Astrocyte (in vitro differentiated cells and primary cell): ENCODE results near the gene CRELD1. TPM values are rescaled to one million over a fixed set of nuclear protein-coding genes. Genes with fewer than 3 reads are reported as not detected.

Source experiments
- DNase-seq: peaks from one replicate; pipeline ENCODE4 v3.0.0-alpha.2; 2010; ENCODE audit warnings: low read depth
- FAIRE-seq: peaks from 2 replicates; lab custom pipeline; 2011; peaks lifted over from hg19 to GRCh38; lab: Jason Lieb, UNC
- H2AFZ ChIP-seq: 2 replicates; pipeline ENCODE4 v1.6.0; 2012; ENCODE audit warnings: low read depth, low read length, inconsistent platforms
- H3K27ac ChIP-seq: 2 replicates; pipeline ENCODE4 v1.5.1; 2011; ENCODE audit warnings: low read depth, low read length, inconsistent platforms
- H3K27me3 ChIP-seq: 2 replicates; pipeline ENCODE4 v1.6.0; 2011; ENCODE audit warnings: low read length, inconsistent platforms; ENCODE audit not compliant: insufficient read depth
- H3K36me3 ChIP-seq: 2 replicates; pipeline ENCODE4 v1.5.1; 2011; ENCODE audit warnings: low read length, inconsistent platforms; ENCODE audit not compliant: insufficient read depth
- H3K4me1 ChIP-seq: 2 replicates; pipeline ENCODE4 v1.5.1; 2011; ENCODE audit warnings: low read length, inconsistent platforms; ENCODE audit not compliant: insufficient read depth
- H3K4me2 ChIP-seq: 2 replicates; pipeline ENCODE4 v1.6.0; 2012; ENCODE audit warnings: low read length, inconsistent platforms
- H3K4me3 ChIP-seq: 2 replicates; pipeline ENCODE4 v1.5.1; 2011; ENCODE audit warnings: low read depth, mild to moderate bottlenecking, low read length, inconsistent platforms; ENCODE audit not compliant: insufficient read depth
- H3K79me2 ChIP-seq: 2 replicates; pipeline ENCODE4 v1.6.0; 2012; ENCODE audit warnings: mild to moderate bottlenecking, low read length, inconsistent platforms; ENCODE audit not compliant: insufficient read depth
- H3K9ac ChIP-seq: 2 replicates; pipeline ENCODE4 v1.6.0; 2012; ENCODE audit warnings: mild to moderate bottlenecking, low read length, inconsistent platforms
- H3K9me3 ChIP-seq: 2 replicates; pipeline ENCODE4 v1.5.1; 2012; ENCODE audit warnings: low read depth, mild to moderate bottlenecking, low read length, inconsistent platforms; ENCODE audit not compliant: insufficient read depth
- H4K20me1 ChIP-seq: 2 replicates; pipeline ENCODE4 v1.6.0; 2012; ENCODE audit warnings: low read length, inconsistent platforms; ENCODE audit not compliant: insufficient read depth
- H3K27ac Mint-ChIP-seq: one replicate; pipeline ENCODE4 v1.8.0; 2021; ENCODE audit warnings: mild to moderate bottlenecking, mixed read lengths; ENCODE audit not compliant: unreplicated experiment
- H3K27me3 Mint-ChIP-seq: one replicate; pipeline ENCODE4 v1.8.0; 2021; ENCODE audit warnings: low read depth, mixed read lengths; ENCODE audit not compliant: unreplicated experiment
- H3K36me3 Mint-ChIP-seq: one replicate; pipeline ENCODE4 v1.8.0; 2021; ENCODE audit warnings: low read depth, mixed read lengths; ENCODE audit not compliant: unreplicated experiment
- H3K4me1 Mint-ChIP-seq: one replicate; pipeline ENCODE4 v1.8.0; 2021; ENCODE audit warnings: low read depth, mixed read lengths; ENCODE audit not compliant: unreplicated experiment
- H3K4me3 Mint-ChIP-seq: one replicate; pipeline ENCODE4 v1.8.0; 2021; ENCODE audit warnings: mild to moderate bottlenecking, moderate library complexity, mixed read lengths; ENCODE audit not compliant: unreplicated experiment
- H3K9me3 Mint-ChIP-seq: one replicate; pipeline ENCODE4 v1.8.0; 2021; ENCODE audit warnings: mild to moderate bottlenecking, mixed read lengths; ENCODE audit not compliant: unreplicated experiment
- CTCF ChIP-seq: IDR thresholded peaks from 2 replicates; pipeline ENCODE4 v1.5.1; 2011; ENCODE audit warnings: low read depth, mild to moderate bottlenecking, inconsistent platforms, low read length, moderate library complexity; ENCODE audit not compliant: insufficient read depth
- EZH2 ChIP-seq: IDR thresholded peaks from 2 replicates; pipeline ENCODE4 v1.6.1; 2012; ENCODE audit warnings: mild to moderate bottlenecking, low read length, inconsistent platforms; ENCODE audit not compliant: insufficient read depth
- total RNA-seq: library from RNA; stranded (reverse); gene quantifications from 2 replicates; pipeline ENCODE4 v1.2.1, GENCODE V29; 2021

The CRELD1 gene
- total RNA-seq, 1 donor from 2014 or later: 18.8 TPM

GRCh38 chr3:9957214-9957613 lies 23.6 kb downstream of the CRELD1 start:
- no peak overlapping the region for H3K27ac Mint-ChIP-seq
- no peak for FAIRE-seq
- TF ChIP-seq CTCF (no peak), EZH2 (no peak)

GRCh38 chr3:9965200-9965875 lies 31.7 kb downstream of the CRELD1 start:
- peaks cover 2% of the 10 kb centered on the region for H3K4me1 Mint-ChIP-seq
- Histone ChIP-seq H3K4me2 (no peak overlapping the region), H3K27me3 (no peaks in the 10 kb centered on the region), H3K27ac (no peak overlapping the region), H2AFZ (no peak overlapping the region), H3K9me3 (no peaks in the 10 kb centered on the region), H3K79me2 (no peaks in the 10 kb centered on the region), H3K4me3 (no peak overlapping the region), H3K9ac (no peak overlapping the region), H4K20me1 (no peaks in the 10 kb centered on the region), H3K36me3 (peaks cover 10% of the 10 kb centered on the region), H3K4me1 (peaks cover 9% of the 10 kb centered on the region)
- H3K27me3 Mint-ChIP-seq: no peaks in the 10 kb centered on the region
- no peak overlapping the region for H3K27ac Mint-ChIP-seq
- no peaks in the 10 kb centered on the region for H3K9me3 Mint-ChIP-seq
- peaks cover 20% of the 10 kb centered on the region for H3K36me3 Mint-ChIP-seq
- FAIRE-seq (no peak), DNase-seq (peak; percentile 52)
- no peak for TF ChIP-seq EZH2
- no peak for TF ChIP-seq CTCF
- no peak overlapping the region for H3K4me3 Mint-ChIP-seq

More at GRCh38 chr3:9957214-9957613, 23.6 kb downstream of the CRELD1 start:
- H3K4me3 ChIP-seq: no peak overlapping the region
- H4K20me1 ChIP-seq: no peaks in the 10 kb centered on the region
- H3K9me3 ChIP-seq: no peaks in the 10 kb centered on the region
- no peak overlapping the region for H3K4me2 ChIP-seq
- Mint-ChIP-seq H3K4me1 (no peaks in the 10 kb centered on the region), H3K9me3 (no peaks in the 10 kb centered on the region), H3K4me3 (no peak overlapping the region), H3K36me3 (peaks cover 2% of the 10 kb centered on the region), H3K27me3 (peaks cover 10% of the 10 kb centered on the region)
- no peak for DNase-seq
- H3K36me3 ChIP-seq: no peaks in the 10 kb centered on the region
- H3K4me1 ChIP-seq: no peaks in the 10 kb centered on the region
- H3K79me2 ChIP-seq: no peaks in the 10 kb centered on the region
- H3K27ac ChIP-seq: no peak overlapping the region
- no peak overlapping the region for H3K9ac ChIP-seq
- no peaks in the 10 kb centered on the region for H3K27me3 ChIP-seq
- H2AFZ ChIP-seq: no peak overlapping the region

- Histone ChIP-seq H3K79me2 (no peaks in the 10 kb centered on the region), H3K36me3 (peaks cover 15% of the 10 kb centered on the region), H4K20me1 (no peaks in the 10 kb centered on the region), H3K4me2 (no peak overlapping the region), H2AFZ (no peak overlapping the region), H3K4me1 (peaks cover 13% of the 10 kb centered on the region), H3K9ac (no peak overlapping the region), H3K9me3 (no peaks in the 10 kb centered on the region), H3K27ac (no peak overlapping the region), H3K27me3 (no peaks in the 10 kb centered on the region), H3K4me3 (no peak overlapping the region)
- DNase-seq (no peak), FAIRE-seq (no peak)
- peaks cover 8% of the 10 kb centered on the region for H3K4me1 Mint-ChIP-seq
- H3K27ac Mint-ChIP-seq: no peak overlapping the region
- no peaks in the 10 kb centered on the region for H3K9me3 Mint-ChIP-seq
- TF ChIP-seq CTCF: no peak
- TF ChIP-seq EZH2: no peak
- H3K36me3 Mint-ChIP-seq: peaks cover 18% of the 10 kb centered on the region
- H3K27me3 Mint-ChIP-seq: no peaks in the 10 kb centered on the region
- H3K4me3 Mint-ChIP-seq: no peak overlapping the region
Measured at GRCh38 chr3:9966841-9967240, 33.2 kb downstream of the CRELD1 start.
